ENCODE data around the gene C11orf65. TPM values are rescaled to one million over a fixed set of nuclear protein-coding genes. Genes with fewer than 3 reads are reported as not detected.

Gene C11orf65
- total RNA-seq, 2 experiments from 2014 or later = 1.0 to 2.0 TPM

GRCh38 chr11:108346451-108346850, 120.9 kb downstream of the C11orf65 start:
- intact Hi-C loops (cut with micrococcal nuclease) = loop anchor here (10.0 kb wide), 2 partner anchors 118 to 298 kb away; partner anchors contain the start of gene C11orf65
- ChIA-PET CTCF (no interaction called here), POLR2A (no interaction called here)
- no peak for DNase-seq
- peaks cover 8% of the 10 kb centered on the region for H3K36me3 Mint-ChIP-seq
- no peaks in the 10 kb centered on the region for H3K27me3 Mint-ChIP-seq
- H3K9me3 Mint-ChIP-seq = no peaks in the 10 kb centered on the region
- no peak overlapping the region for H3K4me3 Mint-ChIP-seq
- H3K4me1 Mint-ChIP-seq (ENCODE audit: low read depth) = peaks cover 12% of the 10 kb centered on the region
- H3K27ac Mint-ChIP-seq = no peak overlapping the region

DNA sequence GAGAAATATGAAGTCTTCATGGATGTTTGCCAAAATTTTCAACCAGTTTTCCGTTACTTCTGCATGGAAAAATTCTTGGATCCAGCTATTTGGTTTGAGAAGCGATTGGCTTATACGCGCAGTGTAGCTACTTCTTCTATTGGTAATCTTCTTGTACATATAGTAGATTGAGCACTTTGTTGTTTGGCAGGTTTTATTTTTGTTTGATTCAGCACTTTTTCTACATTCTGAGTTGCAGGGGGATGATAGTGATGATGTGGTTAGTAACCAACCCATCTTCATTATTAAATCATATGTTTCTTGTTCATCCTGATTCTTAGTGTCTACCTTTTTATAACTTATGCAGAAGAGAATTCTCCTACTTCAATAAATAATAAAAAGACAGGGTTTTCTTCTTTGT, 121.6 kb downstream of the C11orf65 start:
- Mint-ChIP-seq H3K4me3 (no peak overlapping the region), H3K27me3 (no peaks in the 10 kb centered on the region), H3K27ac (no peak overlapping the region), H3K4me1 (ENCODE audit: low read depth) (peaks cover 16% of the 10 kb centered on the region), H3K36me3 (peaks cover 8% of the 10 kb centered on the region), H3K9me3 (no peaks in the 10 kb centered on the region)
- POLR2A ChIA-PET = no interaction called here
- intact Hi-C loops (cut with micrococcal nuclease) = loop anchor here (10.0 kb wide), 2 partner anchors 119 to 299 kb away; partner anchors contain the start of gene C11orf65
- CTCF ChIA-PET = interaction anchor here (1.4 kb wide), 1 partner anchor 303 kb away, joined by 4 read pairs; no protein-coding TSS in a partner anchor
- no peak for DNase-seq

GRCh38 chr11:108343714-108344113, 123.6 kb downstream of the C11orf65 start:
- intact Hi-C loops (cut with micrococcal nuclease) = loop anchor here (10.0 kb wide), 2 partner anchors 121 to 301 kb away; partner anchors contain the start of gene C11orf65
- Mint-ChIP-seq H3K27ac (no peak overlapping the region), H3K36me3 (peaks cover 3% of the 10 kb centered on the region), H3K4me3 (no peak overlapping the region), H3K4me1 (ENCODE audit: low read depth) (peaks cover 23% of the 10 kb centered on the region), H3K27me3 (no peaks in the 10 kb centered on the region), H3K9me3 (no peaks in the 10 kb centered on the region)
- CTCF ChIA-PET = interaction anchor here (0.6 kb wide), 1 partner anchor 1006 kb away, joined by 4 read pairs; no protein-coding TSS in a partner anchor
- POLR2A ChIA-PET = no interaction called here
- DNase-seq = no peak

DNA sequence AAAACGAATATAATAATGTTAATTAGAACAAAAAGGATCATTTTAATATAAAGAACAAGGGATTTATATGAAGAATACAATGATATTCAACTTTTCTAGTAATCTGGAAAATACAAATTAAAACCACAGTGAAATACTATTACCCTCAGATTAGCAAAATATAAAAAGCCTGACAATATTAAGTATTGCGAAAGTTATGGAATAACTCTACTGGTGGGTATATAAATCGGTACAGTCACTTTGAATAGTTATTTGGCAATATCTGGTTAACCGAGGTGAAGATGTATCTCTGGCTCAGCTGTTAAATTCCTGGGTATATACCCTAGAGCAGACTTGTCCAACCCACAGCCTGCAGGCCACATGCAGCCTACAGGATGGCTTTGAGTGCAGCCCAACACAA, 125.7 kb downstream of the C11orf65 start:
- intact Hi-C loops (cut with micrococcal nuclease) = loop anchor here (10.0 kb wide), 2 partner anchors 123 to 303 kb away; partner anchors contain the start of gene C11orf65
- Mint-ChIP-seq H3K27me3 (no peaks in the 10 kb centered on the region), H3K4me3 (no peak overlapping the region), H3K9me3 (no peaks in the 10 kb centered on the region), H3K36me3 (peaks cover 3% of the 10 kb centered on the region), H3K4me1 (ENCODE audit: low read depth) (peaks cover 27% of the 10 kb centered on the region), H3K27ac (no peak overlapping the region)
- ChIA-PET POLR2A (no interaction called here), CTCF (no interaction called here)
- no peak for DNase-seq

- Mint-ChIP-seq H3K4me3 (no peak overlapping the region), H3K9me3 (no peaks in the 10 kb centered on the region), H3K27me3 (no peaks in the 10 kb centered on the region), H3K27ac (no peak overlapping the region), H3K4me1 (ENCODE audit: low read depth) (peaks cover 27% of the 10 kb centered on the region), H3K36me3 (peaks cover 5% of the 10 kb centered on the region)
- intact Hi-C loops (cut with micrococcal nuclease) = loop anchor here (10.0 kb wide), 2 partner anchors 124 to 304 kb away; partner anchors contain the start of gene C11orf65
- POLR2A ChIA-PET = no interaction called here
- CTCF ChIA-PET = no interaction called here
- no peak for DNase-seq
Measured at GRCh38 chr11:108340973-108341372, 126.4 kb downstream of the C11orf65 start.

DNA sequence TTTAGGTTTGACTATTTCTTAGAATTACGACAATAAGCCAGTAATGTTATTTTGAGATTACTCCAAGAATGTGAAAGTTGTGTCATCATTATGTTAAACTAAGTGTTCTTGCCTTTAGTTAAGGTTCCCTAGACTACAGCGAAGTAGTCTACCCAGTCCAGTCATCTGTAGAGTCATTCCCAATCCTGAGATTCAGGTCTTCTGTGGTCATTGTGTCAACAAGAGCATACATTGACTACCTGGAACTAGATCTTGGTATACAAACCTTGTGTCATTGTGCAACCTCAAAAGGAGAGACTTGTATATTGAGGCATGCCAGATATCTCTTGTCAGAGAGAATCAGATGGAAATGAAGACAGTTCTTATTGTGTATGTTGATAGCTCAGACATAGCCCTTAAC, 128.6 kb downstream of the C11orf65 start:
- CTCF ChIA-PET = no interaction called here

GRCh38 chr11:108333403-108333899, 133.9 kb downstream of the C11orf65 start:
- Mint-ChIP-seq H3K4me1 (ENCODE audit: low read depth) (peaks cover 3% of the 10 kb centered on the region), H3K27ac (no peak overlapping the region), H3K27me3 (no peaks in the 10 kb centered on the region), H3K36me3 (peaks cover 14% of the 10 kb centered on the region), H3K9me3 (no peaks in the 10 kb centered on the region), H3K4me3 (no peak overlapping the region)
- ChIA-PET POLR2A (no interaction called here), CTCF (no interaction called here)
- DNase-seq = no peak
- intact Hi-C loops (cut with micrococcal nuclease) = no loop called here

More for the DNA sequence above, 128.6 kb downstream of the C11orf65 start:
- POLR2A ChIA-PET = no interaction called here
- Mint-ChIP-seq H3K36me3 (peaks cover 8% of the 10 kb centered on the region), H3K9me3 (no peaks in the 10 kb centered on the region), H3K4me3 (no peak overlapping the region), H3K4me1 (ENCODE audit: low read depth) (peaks cover 15% of the 10 kb centered on the region), H3K27ac (no peak overlapping the region), H3K27me3 (no peaks in the 10 kb centered on the region)
- no peak for DNase-seq
- intact Hi-C loops (cut with micrococcal nuclease) = no loop called here

Other genes starting within 250 kb of the C11orf65 start
- gene NPAT, start 244.9 kb downstream of the C11orf65 start, total RNA-seq = 10 to 100 TPM; 28.7 to 29.2 TPM
- 10 to 100 TPM; 31.3 to 31.6 TPM for gene ATM, start 244.5 kb downstream of the C11orf65 start, total RNA-seq
- 1 to 10 TPM; 9.2 to 9.9 TPM for gene POGLUT3, start 30.9 kb upstream of the C11orf65 start, total RNA-seq
- 1 to 10 TPM; 1.4 to 1.8 TPM for gene EXPH5, start 126.2 kb upstream of the C11orf65 start, total RNA-seq
- gene DDX10, start 197.5 kb upstream of the C11orf65 start, total RNA-seq = 10 to 100 TPM; 34.8 to 37.7 TPM